ENCODE measurements around the gene USP12.

The USP12 gene

DNA sequence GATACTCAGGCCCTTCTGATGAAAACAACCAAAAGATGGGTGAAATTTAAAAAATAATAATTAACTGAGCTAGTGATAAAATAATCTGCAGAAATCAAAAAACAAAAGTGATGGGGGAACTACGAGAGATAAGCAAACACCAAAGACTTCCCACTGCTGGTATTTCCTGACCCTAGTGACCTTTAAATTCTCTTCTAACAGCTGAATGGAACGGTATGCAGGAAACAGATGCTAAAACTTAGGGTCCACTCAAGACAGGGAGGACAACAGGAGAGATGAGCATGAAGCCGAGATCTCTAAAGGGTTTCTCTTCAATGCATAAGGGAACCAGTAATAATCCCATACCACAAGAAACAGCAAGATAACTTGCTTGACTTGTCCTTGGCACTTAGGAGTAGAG, 50.8 kb downstream of the USP12 start:
- DNase-seq (ENCODE audit: low read depth), result no peak

DNA sequence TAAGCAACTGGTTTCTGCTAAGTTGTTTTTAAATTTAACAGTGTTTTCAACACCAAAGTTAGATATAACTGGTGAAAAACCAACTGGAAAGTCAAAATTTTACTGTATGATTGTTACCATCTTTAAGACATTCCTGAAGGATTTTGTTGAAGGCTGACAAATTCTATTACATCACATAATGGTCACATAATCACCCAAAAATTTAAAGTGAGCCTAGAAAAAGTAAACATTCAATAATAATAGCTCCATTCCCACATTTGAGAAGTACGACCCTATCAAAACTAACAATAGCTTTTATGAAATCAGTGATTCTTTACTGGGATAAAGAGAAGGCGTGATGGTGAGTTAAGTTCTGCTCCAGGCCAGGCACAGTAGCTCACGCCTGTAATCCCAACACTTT, 51.6 kb downstream of the USP12 start:
- no peak for DNase-seq (ENCODE audit: low read depth)

DNA sequence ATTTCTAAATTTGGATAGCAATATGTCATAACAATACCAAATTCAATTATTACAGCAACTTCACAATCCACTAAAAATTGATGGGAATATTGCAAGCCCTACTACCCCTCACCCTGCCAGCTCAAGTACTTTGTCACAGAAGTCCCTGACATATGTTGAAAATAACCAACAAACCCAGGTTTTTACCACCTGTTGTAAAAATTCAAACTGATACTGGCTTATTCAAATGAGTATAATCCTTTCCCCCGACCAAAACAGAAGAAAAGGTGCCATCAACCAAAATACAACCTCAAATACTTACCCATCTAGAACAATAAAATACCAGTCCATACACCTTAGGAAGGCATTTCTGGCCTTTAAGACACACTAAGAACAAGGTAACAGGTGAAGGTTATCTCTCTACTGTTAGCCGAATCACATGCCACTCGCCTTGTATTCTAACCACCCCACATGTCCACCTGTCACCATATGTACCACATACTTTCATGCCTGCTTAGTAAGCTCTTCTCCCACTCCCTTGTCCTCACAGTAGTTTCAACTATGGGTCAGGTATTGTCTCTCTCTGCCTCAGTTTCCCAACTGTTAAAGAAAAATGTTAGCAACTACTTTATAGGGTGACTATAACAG, 53.1 kb downstream of the USP12 start:
- no peak for DNase-seq (ENCODE audit: low read depth)

DNA sequence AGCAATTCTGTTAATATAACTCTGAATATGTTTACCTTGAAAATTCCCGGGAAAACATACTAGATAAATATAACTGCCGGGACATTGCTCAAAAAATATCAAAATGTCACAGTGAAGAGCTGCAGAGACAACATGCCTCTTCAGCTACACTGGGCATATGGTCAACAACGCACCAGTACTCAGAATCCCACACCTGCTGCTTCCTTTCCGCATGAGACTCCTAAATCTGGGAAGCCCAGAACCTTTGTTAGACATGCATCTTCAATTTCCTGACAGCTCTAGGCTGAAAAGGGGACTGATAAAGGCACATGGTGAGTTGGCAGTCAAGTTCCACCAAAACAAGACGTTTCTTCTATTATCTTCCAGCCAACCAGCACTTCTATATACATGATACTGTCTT, 53.7 kb downstream of the USP12 start:
- DNase-seq (ENCODE audit: low read depth), result no peak

DNA sequence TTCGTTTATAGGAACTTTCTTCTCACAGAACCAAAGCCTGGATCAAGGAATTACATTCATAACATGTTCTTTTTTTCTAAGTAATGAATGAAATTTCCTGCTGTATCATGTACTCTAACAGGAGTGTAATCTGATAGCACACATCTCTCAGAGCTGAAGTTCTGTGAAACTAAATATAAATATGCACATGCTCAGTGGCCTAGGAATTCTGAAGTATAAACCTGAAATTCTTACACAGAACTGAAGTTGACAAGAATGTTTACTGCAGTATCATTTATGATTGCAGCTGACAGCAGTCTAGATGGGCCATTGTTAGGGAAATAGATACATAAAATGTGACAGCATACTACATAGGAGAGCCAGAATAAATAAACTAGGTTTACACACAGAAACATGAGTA, 54.5 kb downstream of the USP12 start:
- DNase-seq (ENCODE audit: low read depth), result no peak

DNA sequence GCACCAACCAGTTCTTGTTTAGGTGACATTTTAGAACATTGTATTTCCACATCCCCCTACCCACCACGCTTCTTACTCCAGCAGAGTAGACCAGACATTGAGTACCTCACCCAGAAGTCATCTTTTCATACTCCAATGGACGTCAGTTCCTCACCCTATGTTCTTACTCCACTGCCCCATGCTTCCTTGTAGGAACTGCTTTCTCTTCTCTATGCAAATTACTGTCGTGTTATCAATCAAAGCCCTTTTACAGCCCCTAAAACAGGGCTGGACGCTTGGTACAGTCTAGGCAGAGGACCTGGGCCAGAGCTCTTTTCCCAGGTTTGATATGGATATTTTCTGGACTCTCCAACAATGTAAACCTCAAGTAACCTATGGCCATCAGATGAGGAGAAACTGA, 58.2 kb downstream of the USP12 start:
- DNase-seq (ENCODE audit: low read depth), result no peak

DNA sequence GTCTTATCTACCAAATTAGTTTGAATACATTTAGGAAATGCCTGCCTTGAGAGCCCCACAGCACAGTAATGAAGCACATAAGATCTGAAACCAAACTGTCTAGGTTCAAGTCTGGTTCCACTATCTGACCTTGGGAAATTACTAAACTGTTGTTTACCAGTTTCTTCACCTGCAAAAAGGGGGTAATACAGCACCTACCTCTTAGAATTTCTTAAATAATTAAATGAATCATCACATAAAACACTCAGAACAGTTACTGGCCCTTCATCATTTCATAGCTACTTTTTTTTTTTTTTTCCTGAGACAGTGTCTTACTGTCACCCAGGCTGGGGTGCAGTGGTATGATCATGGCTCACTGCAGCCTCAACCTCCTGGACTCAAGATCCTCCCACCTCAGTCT, 59.6 kb downstream of the USP12 start:
- no peak for DNase-seq (ENCODE audit: low read depth)

DNA sequence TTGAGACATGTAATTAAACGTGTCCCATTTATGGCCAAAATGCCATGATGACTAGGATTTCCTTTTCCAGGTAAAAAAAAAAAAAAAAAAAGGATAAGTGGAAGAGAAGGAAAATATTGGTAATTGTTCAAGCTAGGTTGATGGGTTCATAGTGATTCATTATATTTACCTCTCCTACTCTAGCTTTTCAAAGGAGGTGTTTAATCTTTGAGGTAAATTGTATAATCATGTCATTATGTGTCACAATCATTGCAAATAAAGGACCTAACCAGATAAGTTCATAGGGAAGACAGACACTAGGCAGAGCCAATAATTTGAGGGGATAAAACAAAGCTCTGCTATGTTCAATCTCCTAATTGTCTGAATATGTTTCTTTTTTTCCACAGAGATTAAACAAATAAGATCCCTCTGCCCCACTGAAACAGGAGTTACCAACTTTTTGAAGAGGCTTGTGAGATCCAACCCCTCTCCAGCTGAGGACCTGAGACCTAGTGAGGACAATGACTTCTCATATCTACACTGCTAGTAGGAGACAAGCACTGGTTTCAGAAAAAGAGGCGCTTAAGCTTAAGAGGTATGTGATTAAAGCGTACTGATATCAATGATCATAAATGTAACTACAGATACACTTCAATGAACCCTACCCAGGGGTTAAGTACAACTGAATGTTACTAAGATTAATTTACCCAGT, 61.4 kb downstream of the USP12 start:
- DNase-seq (ENCODE audit: low read depth), result no peak

DNA sequence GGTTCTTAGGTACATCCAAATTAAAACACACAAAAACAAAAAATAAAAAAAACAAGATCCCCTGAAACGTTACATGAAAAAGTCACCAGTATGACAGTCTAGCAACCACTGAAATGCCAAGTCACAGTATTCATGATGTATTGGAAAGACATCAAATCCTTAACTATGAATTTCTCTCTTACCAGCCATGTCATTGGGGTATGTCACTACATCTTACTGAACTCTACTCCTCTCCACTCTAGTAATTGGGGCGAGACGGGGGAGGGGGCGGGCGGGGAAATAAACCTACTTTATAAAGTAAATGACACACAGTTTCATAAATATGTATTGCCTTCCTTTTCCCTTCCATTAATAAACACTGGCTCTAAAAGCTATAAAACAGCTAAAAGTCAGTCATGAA, 65.5 kb downstream of the USP12 start:
- DNase-seq (ENCODE audit: low read depth), result no peak

DNA sequence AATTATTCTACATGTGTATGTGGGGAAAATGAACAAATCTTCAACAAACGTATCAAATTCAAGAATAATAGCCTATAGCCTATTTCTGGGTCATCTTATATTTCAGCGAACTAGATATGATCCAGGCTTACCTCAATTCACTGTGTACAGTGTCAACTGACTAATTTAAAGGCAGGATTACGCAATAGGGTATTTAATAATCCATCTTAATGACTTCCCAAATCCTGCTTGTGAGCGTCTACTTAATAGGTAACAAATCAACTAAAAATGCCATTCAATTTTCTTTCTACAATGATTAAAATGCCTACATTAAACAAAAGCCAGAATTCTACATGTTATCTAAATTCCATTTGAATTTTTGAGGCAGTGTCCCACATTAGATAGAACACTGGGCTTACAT, 67.0 kb downstream of the USP12 start:
- DNase-seq (ENCODE audit: low read depth), result no peak

DNA sequence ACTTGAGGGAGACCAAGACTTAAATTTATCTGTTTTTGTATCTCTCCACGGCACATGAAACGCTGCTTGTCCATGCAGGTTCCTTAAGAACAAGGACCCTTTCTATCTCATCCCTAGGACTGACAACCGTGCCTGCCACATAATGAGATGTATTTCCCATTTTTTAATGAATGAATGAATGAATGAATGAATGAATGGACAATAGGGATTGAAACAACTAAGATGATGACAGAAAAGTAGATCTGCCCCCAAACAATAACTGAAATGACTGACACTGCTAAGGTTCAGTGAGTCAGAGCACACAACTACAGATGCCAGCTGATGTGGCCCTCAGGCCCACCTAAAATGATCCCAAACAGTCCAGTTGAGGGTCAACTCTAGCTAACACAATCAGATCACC, 69.8 kb downstream of the USP12 start:
- no peak for DNase-seq (ENCODE audit: low read depth)

DNA sequence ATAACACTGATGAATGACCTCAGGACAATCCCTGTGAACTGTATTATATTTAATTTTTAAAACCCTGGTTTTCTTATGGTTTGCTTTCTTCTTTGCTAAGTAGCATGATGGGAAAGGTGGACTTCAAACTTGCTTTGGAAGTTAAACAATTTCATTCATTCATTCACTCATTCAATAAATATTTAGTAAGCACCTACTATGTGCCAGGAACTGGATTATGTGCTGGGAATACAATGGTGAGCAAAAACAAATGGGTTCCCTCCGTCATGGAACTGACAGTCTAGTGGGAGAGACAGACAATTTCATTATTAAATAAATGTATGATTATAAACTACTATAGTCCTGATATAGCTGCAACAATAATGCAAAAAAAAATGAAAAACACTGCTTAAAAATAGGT, 70.3 kb downstream of the USP12 start:
- no peak for DNase-seq (ENCODE audit: low read depth)

DNA sequence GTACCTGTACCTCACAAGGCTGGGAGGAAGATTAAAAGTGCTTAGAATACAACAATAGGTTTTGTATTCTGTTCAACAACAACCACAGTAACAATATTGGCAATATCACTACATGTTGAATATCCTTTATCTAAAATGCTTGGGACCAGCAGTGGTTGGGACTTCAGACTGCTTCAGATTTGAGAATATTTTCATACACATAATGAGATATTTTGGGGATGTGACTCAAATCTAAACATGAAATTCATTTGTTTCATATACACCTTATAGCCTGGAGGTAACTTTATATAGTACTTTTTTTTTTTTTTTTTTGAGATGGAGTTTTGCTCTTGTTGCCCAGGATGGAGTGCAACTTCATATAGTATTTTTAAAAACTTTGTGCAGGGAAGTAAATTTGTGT, 73.9 kb downstream of the USP12 start:
- no peak for DNase-seq (ENCODE audit: low read depth)

DNA sequence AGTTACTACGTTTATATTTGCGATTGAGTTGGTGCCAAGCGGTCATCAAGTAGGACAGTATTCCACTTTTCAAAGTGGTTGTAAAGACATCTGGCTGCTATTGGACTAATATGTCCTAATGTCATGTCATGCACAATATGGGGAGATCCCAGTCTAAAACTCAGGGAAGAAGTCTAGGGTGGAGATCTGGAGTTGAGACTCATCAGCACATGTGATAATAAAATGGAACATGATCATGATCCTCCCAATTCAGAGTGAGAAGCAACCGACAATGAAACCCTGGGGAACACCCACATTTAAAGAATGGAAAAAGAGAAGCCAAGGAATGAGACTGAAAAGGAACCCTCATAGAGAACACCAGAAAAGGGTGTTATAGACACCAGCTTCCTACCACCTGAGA, 80.2 kb downstream of the USP12 start:
- DNase-seq (ENCODE audit: low read depth), result no peak

DNA sequence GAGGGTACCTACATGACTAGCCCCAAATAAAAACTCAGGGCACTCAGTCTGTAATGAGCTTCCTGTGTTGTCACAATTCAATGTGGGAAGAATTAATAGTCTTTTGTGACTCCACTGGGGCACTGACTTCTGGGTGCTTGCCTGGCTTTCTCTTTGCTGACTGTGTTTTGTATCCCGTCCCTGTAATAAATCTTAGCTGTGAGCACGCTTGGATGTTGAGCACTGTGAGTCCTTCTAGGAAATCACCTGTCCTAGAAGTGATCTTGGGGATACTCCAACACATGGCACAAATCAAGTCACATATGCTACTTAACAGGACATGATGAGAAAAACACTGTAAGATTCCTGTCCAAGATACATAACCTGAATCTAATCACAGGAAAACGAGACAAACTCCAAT, 83.0 kb downstream of the USP12 start:
- DNase-seq (ENCODE audit: low read depth), result no peak

DNA sequence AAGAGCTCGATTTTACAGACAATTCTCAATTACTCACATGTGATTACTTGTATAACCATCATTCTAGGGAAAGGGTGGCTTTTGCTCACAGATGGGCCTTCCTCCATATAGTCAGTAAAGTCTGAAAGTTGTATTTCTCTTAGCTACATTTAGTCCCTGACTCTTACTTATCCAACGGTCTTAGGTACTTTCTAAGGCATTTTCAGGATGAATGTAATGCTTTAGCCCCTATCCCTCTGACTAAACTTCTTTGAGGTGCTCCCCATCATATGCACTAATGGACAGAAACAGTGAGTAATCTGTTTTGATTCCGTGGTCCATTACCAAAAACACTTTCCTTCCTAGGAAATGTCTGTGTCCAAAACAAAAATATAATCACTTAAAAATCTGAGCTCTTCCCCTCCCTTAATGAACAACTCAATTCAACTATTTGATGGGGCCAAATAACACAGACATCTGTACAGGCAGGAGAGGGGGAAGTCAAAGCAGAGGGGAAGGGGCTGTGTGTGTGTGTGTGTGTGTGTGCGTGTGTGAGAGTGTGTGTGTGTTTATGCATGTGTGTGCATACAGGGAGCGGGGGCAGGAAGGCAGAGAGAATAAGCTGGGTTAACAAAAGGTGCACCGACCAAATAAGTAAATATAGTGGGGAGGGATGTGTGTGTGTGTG, 84.9 kb downstream of the USP12 start:
- DNase-seq (ENCODE audit: low read depth), result no peak

DNA sequence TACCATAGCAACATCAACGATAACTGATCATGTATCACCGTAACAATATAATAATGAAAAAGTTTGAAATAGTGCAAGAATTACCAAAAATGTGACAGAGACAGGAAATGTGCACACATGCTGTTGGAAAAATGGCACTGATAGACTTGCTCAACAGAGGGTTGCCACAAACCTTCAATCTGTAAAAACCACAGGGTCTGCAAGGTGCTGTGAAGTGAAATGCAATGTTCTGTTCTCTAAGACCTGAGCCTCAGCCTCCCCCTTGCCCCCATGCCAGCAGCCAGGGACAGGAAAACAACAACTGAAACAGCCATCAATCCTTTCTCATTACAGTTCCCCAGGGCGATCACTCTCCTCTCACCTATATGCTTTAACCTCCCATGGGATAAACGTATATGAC, 88.4 kb downstream of the USP12 start:
- DNase-seq (ENCODE audit: low read depth), result no peak

DNA sequence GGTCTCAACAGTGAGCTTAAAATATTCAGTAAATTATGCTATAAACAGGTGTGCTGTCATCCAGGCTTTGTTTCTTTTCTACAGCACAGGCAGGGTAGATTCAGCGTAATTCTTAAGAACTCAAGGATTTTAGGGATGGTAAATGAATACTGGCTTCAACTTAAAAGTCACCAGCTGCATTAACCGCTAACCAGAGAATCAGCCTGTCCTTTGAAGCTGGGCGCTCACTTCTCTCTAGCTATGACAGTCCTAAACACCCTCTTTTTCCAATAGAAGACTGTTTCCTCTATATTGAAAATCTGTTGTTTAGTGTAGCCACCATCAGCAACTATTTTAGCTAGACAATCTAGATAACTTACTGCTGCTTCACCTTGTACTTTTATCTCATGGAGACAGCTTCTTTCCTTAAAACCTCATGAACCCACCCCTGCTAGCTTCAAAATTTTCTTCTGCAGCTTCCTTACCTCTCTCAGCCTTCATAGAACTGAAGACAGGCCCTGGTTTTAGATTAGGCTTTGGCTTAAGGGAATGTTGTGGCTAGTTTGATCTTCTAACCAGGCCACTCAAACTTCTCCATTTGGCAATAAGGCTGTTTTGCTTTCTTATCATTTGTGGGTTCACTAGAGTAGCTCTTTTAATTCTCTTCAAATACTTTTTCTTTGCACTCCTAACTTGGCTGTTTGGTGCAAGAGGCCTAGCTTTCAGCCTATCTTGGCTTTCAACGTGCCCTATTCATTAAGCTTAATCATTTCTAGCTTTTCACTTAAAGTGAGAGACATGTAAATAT, 89.5 kb downstream of the USP12 start:
- DNase-seq (ENCODE audit: low read depth), result no peak

DNA sequence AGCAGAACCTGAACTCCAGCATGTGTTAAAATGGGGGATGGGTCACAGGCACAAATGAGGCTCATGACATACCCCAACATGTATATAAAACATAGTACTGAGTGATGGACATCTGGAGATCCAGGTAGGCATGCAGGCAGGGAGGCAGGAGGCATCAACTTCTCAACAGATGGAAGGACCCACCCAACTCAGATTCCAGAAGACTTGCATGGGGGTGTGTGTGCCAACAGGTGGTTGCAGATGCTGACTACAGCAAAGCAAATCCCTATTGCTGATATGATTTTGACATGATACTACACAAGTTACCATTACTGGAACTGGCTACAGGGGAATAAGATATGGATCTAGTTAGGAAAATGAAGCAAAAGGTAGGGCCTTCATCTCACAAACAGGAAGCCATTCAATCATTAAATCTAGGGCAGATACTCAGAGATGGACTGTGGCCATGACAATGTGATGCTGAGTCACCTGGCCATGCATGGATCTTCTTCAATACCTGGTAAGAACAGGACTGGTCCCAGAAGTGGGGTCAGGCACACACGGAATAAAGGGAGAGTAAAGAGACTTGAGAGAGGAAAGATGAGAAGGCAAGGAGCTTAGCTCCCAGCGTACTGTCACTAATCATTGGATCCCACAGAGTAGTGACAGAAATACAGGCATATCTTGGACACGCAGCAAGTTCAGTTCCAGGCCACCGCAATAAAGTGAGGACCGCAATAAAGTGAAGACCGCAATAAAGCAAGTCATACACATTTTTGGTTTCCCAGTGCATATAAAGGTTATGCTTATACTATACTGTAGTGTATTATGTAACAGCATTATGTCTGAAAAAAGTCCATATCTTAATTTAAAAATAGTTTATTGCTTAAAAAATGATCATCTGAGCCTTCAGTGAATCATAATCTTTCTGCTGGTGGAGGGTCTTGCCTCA, 91.3 kb downstream of the USP12 start:
- no peak for DNase-seq (ENCODE audit: low read depth)

DNA sequence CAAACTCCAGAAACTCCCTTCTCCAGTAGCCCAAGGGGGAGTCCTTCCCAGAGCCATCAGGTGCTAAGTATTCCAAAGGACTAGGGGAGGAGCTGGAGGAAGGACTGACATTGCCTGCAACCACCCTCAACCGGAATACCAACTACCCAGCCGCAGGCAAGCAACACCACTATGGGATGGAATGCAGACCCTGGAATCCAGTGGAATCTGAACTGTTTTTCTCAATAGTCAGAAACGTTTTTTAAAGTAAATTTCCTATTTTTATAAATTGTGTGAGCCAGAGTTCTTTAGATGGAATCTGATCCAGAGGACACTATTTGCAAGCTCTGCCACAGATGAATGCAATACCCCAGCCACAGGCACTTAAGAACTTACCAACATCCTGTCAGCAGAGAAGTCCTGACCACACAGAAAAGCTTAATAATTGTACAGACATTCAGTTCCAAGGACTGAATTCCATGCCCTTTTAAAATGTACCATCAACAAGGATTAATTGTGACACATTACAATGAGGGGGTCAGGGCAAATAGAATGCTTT, 92.1 kb downstream of the USP12 start:
- DNase-seq (ENCODE audit: low read depth), result no peak

DNA sequence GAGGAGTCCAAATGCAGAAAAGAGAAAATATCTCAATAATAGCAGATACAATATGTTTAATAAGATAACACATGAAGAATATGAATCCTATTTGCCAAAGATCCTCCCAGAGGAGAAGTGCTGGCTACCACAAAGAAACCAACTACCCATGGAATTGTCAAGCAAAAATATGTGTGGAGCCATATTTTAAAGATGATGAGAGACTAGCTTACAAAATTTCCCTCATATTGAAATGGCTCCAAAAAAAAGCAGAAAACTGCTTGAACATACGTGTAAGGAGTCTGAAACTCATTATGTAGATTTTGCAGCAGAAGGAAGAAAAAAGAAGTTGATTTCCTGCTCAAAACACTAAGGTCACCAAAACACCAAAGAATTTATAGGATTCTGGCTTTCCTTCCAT, 94.2 kb downstream of the USP12 start:
- no peak for DNase-seq (ENCODE audit: low read depth)

DNA sequence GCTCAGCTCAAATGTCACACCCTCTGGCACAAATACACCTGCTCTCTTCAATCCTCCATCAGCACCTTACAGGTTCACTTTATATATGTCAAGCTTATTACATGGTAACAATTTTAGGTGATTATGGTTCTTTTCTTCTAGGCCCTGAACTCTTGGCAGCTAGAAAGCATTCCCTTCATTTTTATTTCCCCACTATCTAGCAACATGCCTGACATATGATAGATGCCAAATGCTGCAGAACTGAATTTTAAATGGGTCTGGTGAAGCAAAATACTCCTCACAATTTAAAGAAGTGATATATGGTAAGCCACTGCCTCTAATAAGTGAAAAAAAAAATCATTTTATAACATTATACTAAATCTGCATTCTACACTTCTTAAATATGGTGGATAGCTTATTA, 95.2 kb downstream of the USP12 start:
- DNase-seq (ENCODE audit: low read depth), result no peak

Data from stimulated activated CD8-positive, alpha-beta memory T cell treated with anti-CD3 and anti-CD28 coated beads, Interleukin-12 subunit alpha, Interleukin-12 subunit beta, amount 100 ng/mL, for 4 hours (primary cell).